ENCODE measurements around the gene GDF11.

The GDF11 gene

GRCh38 chr12:55795950-55796349 is 53.0 kb downstream of the GDF11 start:
- Histone ChIP-seq H3K27me3 (replicated peaks; ENCODE audit: control insufficient read depth, insufficient read depth, low read length, poor library complexity, severe bottlenecking) (no peaks in the 10 kb centered on the region), H3K9me3 (ENCODE audit: control insufficient read depth, low read length) (no peaks in the 10 kb centered on the region), H3K4me3 (ENCODE audit: insufficient read depth, low read depth, low read length, poor library complexity, severe bottlenecking) (no peak overlapping the region), H3K27ac (ENCODE audit: insufficient read depth, low read length, poor library complexity, severe bottlenecking) (no peak overlapping the region), H3K36me3 (ENCODE audit: control insufficient read depth, insufficient read depth, low read length) (peaks cover 60% of the 10 kb centered on the region), H3K4me1 (ENCODE audit: control insufficient read depth, insufficient read depth, low read length, poor library complexity, severe bottlenecking) (no peaks in the 10 kb centered on the region)
- no peak for DNase-seq

- H3K36me3 ChIP-seq (ENCODE audit: control insufficient read depth, insufficient read depth, low read length): peaks cover 60% of the 10 kb centered on the region
- no peaks in the 10 kb centered on the region for H3K9me3 ChIP-seq (ENCODE audit: control insufficient read depth, low read length)
- DNase-seq: no peak
- H3K4me1 ChIP-seq (ENCODE audit: control insufficient read depth, insufficient read depth, low read length, poor library complexity, severe bottlenecking): no peaks in the 10 kb centered on the region
- H3K27me3 ChIP-seq (replicated peaks; ENCODE audit: control insufficient read depth, insufficient read depth, low read length, poor library complexity, severe bottlenecking): no peaks in the 10 kb centered on the region
- no peak overlapping the region for H3K4me3 ChIP-seq (ENCODE audit: insufficient read depth, low read depth, low read length, poor library complexity, severe bottlenecking)
- no peak overlapping the region for H3K27ac ChIP-seq (ENCODE audit: insufficient read depth, low read length, poor library complexity, severe bottlenecking)
These were observed 54.1 kb downstream of the GDF11 start for GRCh38 chr12:55797068-55797467.

- Histone ChIP-seq H3K27ac (ENCODE audit: insufficient read depth, low read length, poor library complexity, severe bottlenecking) (no peak overlapping the region), H3K9me3 (ENCODE audit: control insufficient read depth, low read length) (no peaks in the 10 kb centered on the region), H3K27me3 (replicated peaks; ENCODE audit: control insufficient read depth, insufficient read depth, low read length, poor library complexity, severe bottlenecking) (no peaks in the 10 kb centered on the region), H3K4me1 (ENCODE audit: control insufficient read depth, insufficient read depth, low read length, poor library complexity, severe bottlenecking) (no peaks in the 10 kb centered on the region), H3K36me3 (ENCODE audit: control insufficient read depth, insufficient read depth, low read length) (peaks cover 60% of the 10 kb centered on the region), H3K4me3 (ENCODE audit: insufficient read depth, low read depth, low read length, poor library complexity, severe bottlenecking) (no peak overlapping the region)
- no peak for DNase-seq
These were observed 54.6 kb downstream of the GDF11 start for GRCh38 chr12:55797550-55797949.
